DOHH2 (cell line): ENCODE data around the gene FXYD6.

ENCODE experiments used
- EZH2phosphoT487 ChIP-seq: fragments of 200-600 bp; sonication (generic); IDR thresholded peaks from 2 replicates; pipeline ENCODE4 v1.6.1; 2017; ENCODE audit warnings: borderline replicate concordance, mild to moderate bottlenecking, antibody characterized with exemption, low read length, moderate library complexity, mixed read lengths
- TF ChIP-seq, protein P1 (sequence below): fragments of 200-600 bp; sonication (generic); IDR thresholded peaks from one replicate; pipeline ENCODE4 v1.5.1; 2014; ENCODE audit warnings: antibody characterized with exemption, mild to moderate bottlenecking, low read depth, low read length; ENCODE audit not compliant: poor library complexity, severe bottlenecking

DNA sequence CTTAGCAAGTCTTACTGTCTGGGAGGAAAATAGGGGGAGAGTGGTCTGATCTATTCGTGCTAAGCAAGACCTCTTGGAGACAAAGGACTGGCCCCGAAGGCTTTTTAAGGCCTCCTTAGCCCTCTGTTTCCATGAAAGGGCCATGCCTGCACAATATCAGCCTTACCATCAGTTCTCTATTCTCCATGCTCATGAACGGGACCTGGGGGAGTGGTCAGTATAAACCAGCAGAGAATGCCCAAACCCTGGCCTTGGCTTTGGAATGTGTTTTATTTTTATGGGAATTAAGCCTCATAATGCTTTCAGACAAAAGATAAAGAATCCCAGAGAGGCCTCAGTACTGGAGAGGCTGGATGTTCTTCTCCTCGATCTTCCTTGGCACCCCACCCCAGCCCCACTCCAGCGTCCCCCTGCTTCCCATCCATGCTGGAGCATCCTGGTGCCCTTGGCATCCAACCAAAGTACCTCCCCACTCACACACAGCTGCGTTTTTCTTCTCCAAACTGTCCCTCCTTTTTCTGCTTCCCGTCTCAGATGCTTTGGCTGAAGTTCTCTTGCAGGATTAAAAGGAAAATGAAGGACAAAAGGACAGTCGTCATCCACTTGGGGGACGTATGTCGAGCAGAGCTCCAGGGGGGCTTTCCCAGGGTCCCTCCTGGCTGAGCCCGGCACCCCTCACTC, 18.6 kb downstream of the FXYD6 start:
- TF ChIP-seq, protein P1, sequence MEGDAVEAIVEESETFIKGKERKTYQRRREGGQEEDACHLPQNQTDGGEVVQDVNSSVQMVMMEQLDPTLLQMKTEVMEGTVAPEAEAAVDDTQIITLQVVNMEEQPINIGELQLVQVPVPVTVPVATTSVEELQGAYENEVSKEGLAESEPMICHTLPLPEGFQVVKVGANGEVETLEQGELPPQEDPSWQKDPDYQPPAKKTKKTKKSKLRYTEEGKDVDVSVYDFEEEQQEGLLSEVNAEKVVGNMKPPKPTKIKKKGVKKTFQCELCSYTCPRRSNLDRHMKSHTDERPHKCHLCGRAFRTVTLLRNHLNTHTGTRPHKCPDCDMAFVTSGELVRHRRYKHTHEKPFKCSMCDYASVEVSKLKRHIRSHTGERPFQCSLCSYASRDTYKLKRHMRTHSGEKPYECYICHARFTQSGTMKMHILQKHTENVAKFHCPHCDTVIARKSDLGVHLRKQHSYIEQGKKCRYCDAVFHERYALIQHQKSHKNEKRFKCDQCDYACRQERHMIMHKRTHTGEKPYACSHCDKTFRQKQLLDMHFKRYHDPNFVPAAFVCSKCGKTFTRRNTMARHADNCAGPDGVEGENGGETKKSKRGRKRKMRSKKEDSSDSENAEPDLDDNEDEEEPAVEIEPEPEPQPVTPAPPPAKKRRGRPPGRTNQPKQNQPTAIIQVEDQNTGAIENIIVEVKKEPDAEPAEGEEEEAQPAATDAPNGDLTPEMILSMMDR, result no peak
- TF ChIP-seq EZH2phosphoT487, result no peak
